ENCODE data around the gene UHRF1. TPM values are rescaled to one million over a fixed set of nuclear protein-coding genes. Genes with fewer than 3 reads are reported as not detected.

Gene UHRF1
- total and polyA plus RNA-seq, 2 of the 13 experiments (the other 11 are each of a cell fraction or from before 2014, with no cell fraction given) = 6.8 to 78.4 TPM

DNA sequence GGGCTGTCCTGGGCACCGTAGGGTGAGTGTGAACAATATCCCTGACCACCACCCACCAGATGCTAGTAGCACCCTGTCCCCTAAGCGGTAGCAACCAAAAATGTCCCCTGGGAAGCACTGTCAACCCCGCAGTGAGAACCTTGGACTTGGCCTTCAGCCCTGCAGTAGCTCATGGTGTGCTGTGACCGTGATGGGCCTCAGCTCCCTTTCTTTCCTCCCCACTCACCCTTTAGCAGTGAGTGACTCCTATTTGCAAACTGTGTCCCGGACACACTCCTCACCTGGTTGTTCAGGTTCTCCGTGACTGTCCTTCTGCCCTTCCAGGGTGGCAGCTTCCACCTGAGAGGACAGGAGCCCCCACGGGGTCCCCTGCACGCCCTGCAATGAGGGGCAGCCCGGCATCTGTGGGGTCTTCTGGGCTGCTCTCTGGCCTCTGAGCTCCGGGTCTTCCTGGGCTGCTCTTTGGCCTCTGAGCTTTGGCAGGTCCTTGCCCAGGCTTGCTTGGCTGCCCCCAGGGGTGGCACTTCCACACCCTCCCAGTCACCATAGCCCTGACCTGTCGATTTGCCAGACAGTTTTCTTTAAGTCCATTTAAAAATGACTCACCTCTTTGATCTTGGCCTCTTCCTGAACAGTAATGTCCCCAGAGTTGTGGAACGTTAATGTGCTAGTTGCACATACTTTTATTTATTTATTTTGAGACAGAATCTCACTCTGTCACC lies 63.4 kb downstream of the UHRF1 start:
- no TSS peak for BruUV-seq (replicated peaks)
- H3K4me1 ChIP-seq (ENCODE audit: insufficient read depth, low read length) = peaks cover 61% of the 10 kb centered on the region
- peak overlapping the region; percentile 73 for H3K9ac ChIP-seq (ENCODE audit: insufficient read depth, low read depth, low read length)
- ChIA-PET CTCF (ENCODE audit: low intra/inter-chr PET ratio, low total read pairs) (interaction anchor here (1.5 kb wide), 1 partner anchor 59 kb away, joined by 4 read pairs; no protein-coding TSS in a partner anchor), POLR2A (interaction anchor here (1.1 to 2.4 kb wide), 4 partner anchors 30 to 102 kb away, joined by 3 to 9 read pairs (median 5); no protein-coding TSS in a partner anchor)
- peak overlapping the region; percentile 97 for H3K4me2 ChIP-seq (ENCODE audit: low read depth, low read length)
- H3K27ac ChIP-seq (ENCODE audit: extremely low read length, insufficient read depth, low read length) = peak overlapping the region; percentile 48
- peak; percentile 5; the same call in 1 of the 3 replicates for ATAC-seq
- peak; percentile 74 for DNase-seq (ENCODE audit: low spot score)
- intact Hi-C loops (cut with micrococcal nuclease; ENCODE audit: unreplicated experiment) = no loop called here
- in situ Hi-C loops (cut with HindIII; ENCODE audit: extremely low pct_ligation_motif_present, low pct_unique_long_range_greater_than_20kb) = no loop called here
- peaks cover 55% of the 10 kb centered on the region for H4K20me1 ChIP-seq (ENCODE audit: insufficient read depth, low read length)
- FAIRE-seq = peak; percentile 49
- peaks cover 71% of the 10 kb centered on the region for H3K79me2 ChIP-seq (ENCODE audit: insufficient read depth, low read length)
- H3K27me3 ChIP-seq (ENCODE audit: control insufficient read depth in 1 of 2, insufficient read depth in 2 of 2, low read length in 2 of 2) = no peaks in the 10 kb centered on the region; a peak in 1 of 5 replicates
- H3K4me3 ChIP-seq (replicated peaks in 1 of 3; ENCODE audit: insufficient read depth in 1 of 3, low read depth in 2 of 3, low read length in 3 of 3) = peak overlapping the region; percentile 32 to 82 (median 73); a peak in 5 of 6 replicates
- H3K9me3 ChIP-seq (ENCODE audit: low read length) = no peaks in the 10 kb centered on the region
- 3% methylated on average over 6 of the region's 12 CpGs for WGBS (ENCODE audit: low lambda C conversion rate)
- peaks cover 4 to 13% of the 10 kb centered on the region in 2 experiments; a peak in 2 of 5 replicates for H3K36me3 ChIP-seq (replicated peaks in 1 of 2; ENCODE audit: control insufficient read depth in 1 of 2, insufficient read depth in 2 of 2, low read length in 2 of 2)
- no peak overlapping the region for H2AFZ ChIP-seq (ENCODE audit: low read length)
- TF ChIP-seq ZNF503 (CRISPR knock-in tag; IDR thresholded peaks at IDR 0.05) = no peak
- TF ChIP-seq TOPORS (CRISPR knock-in tag; IDR thresholded peaks at IDR 0.05) = no peak
- TF ChIP-seq HMG20A (CRISPR knock-in tag; IDR thresholded peaks at IDR 0.05; ENCODE audit: borderline replicate concordance) = no peak; the same call in 1 of the 2 replicates
- TF ChIP-seq STAT5B (CRISPR knock-in tag; IDR thresholded peaks at IDR 0.05) = no peak
- no peak for TF ChIP-seq ZNF337 (CRISPR knock-in tag; IDR thresholded peaks at IDR 0.05; ENCODE audit: borderline replicate concordance, low read depth)
- TF ChIP-seq ZBTB37 (CRISPR knock-in tag; IDR thresholded peaks at IDR 0.05) = no peak
- TF ChIP-seq MEF2D (CRISPR knock-in tag; IDR thresholded peaks at IDR 0.05) = no peak
- TF ChIP-seq ZNF567 (CRISPR knock-in tag; IDR thresholded peaks at IDR 0.05; ENCODE audit: borderline replicate concordance) = no peak
- TF ChIP-seq ZMAT3 (CRISPR knock-in tag; conservative IDR thresholded peaks at IDR 0.05) = no peak
- TF ChIP-seq HNRNPL (IDR thresholded peaks at IDR 0.05; ENCODE audit: low read depth, low read length) = peak; percentile 82
- TF ChIP-seq, protein P1, sequence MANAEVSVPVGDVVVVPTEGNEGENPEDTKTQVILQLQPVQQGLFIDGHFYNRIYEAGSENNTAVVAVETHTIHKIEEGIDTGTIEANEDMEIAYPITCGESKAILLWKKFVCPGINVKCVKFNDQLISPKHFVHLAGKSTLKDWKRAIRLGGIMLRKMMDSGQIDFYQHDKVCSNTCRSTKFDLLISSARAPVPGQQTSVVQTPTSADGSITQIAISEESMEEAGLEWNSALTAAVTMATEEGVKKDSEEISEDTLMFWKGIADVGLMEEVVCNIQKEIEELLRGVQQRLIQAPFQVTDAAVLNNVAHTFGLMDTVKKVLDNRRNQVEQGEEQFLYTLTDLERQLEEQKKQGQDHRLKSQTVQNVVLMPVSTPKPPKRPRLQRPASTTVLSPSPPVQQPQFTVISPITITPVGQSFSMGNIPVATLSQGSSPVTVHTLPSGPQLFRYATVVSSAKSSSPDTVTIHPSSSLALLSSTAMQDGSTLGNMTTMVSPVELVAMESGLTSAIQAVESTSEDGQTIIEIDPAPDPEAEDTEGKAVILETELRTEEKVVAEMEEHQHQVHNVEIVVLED (CRISPR knock-in tag; IDR thresholded peaks at IDR 0.05; ENCODE audit: borderline replicate concordance) = no peak
- TF ChIP-seq ZNF549 (CRISPR knock-in tag; IDR thresholded peaks at IDR 0.05) = no peak
- no peak for TF ChIP-seq ZBTB38 (CRISPR knock-in tag; IDR thresholded peaks at IDR 0.05)
- TF ChIP-seq SOX13 (IDR thresholded peaks at IDR 0.05) = no peak
- TF ChIP-seq SOX13 (CRISPR knock-in tag; conservative IDR thresholded peaks at IDR 0.05 in 1 of 2, IDR thresholded peaks at IDR 0.05 in 1 of 2) = no peak
- TF ChIP-seq ZNF296 (CRISPR knock-in tag; conservative IDR thresholded peaks at IDR 0.05) = no peak
- TF ChIP-seq ZNF576 (CRISPR knock-in tag; IDR thresholded peaks at IDR 0.05) = no peak
- TF ChIP-seq YY1 (IDR thresholded peaks at IDR 0.05; ENCODE audit: insufficient read depth, insufficient replicate concordance, low read depth, low read length) = no peak
- TF ChIP-seq ATRX (CRISPR knock-in tag; IDR thresholded peaks at IDR 0.05; ENCODE audit: borderline replicate concordance) = no peak
